Measurements from ENCODE around the gene GMFB. TPM values are rescaled to one million over a fixed set of nuclear protein-coding genes. Genes with fewer than 3 reads are reported as not detected.
A peak's percentile ranks its signal among the peaks of the same experiment; 100 is the strongest.

The GMFB gene
- total RNA-seq, 4 donors from 2014 or later, result 39.5 to 169 (median 45.7) TPM

DNA sequence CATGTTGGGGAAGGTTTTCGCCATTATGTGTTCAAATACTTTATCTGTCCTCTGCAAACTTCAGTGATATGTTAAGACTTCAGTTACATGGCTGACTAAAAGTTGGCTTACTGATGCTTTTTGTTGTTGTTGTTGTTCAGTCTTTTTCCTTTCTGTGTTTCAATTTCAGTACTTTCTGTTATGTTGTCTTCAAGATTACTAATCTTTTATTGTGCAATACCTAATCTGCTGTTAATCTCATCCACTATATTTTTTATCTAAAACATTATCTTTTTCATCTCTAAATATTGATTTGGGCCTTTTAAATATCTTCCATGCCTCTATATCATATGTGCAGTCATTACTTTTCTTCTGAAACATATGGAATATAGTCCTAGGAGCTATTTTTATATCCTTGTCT is 27.9 kb upstream of the GMFB start:
- Histone ChIP-seq H3K4me1 (peaks cover 0 to 5% of the 10 kb centered on the region in 2 donors), H3K27me3 (no peaks in the 10 kb centered on the region), H3K27ac (no peak overlapping the region), H3K36me3 (no peaks in the 10 kb centered on the region), H3K9me3 (peaks cover 0 to 10% of the 10 kb centered on the region in 2 donors), H3K4me3 (no peak overlapping the region)
- intact Hi-C loops (cut with DNase I; ENCODE audit: low total_unique reads), result no loop called here
- TF ChIP-seq POLR2A (IDR thresholded peaks at IDR 0.05) (no peak), CTCF (IDR thresholded peaks at IDR 0.05) (no peak)
- no peak for DNase-seq

DNA sequence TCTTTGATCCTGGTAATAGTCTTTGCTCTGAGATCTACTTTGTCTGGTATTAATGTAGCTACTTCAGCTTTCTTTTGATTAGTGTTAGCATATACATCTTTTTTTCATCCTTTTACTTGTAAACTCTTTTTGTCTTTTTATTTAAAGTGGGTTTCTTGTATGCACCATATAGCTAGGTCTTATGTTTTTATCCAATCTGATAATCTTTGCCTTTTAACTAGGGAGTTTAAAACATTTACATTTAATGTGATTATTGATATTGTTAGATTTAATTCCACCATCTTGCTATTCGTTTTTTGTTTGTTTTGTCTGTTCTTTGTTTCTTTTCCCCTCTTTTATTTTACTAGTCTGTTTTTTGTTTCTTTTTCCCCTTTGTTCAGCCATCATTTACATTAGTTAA is 26.9 kb upstream of the GMFB start:
- Histone ChIP-seq H3K9me3 (peaks cover 0 to 10% of the 10 kb centered on the region in 2 donors), H3K36me3 (no peaks in the 10 kb centered on the region), H3K4me1 (peaks cover 0 to 11% of the 10 kb centered on the region in 2 donors), H3K27ac (no peak overlapping the region), H3K4me3 (no peak overlapping the region), H3K27me3 (no peaks in the 10 kb centered on the region)
- TF ChIP-seq CTCF (IDR thresholded peaks at IDR 0.05) (no peak), POLR2A (IDR thresholded peaks at IDR 0.05) (no peak)
- intact Hi-C loops (cut with DNase I; ENCODE audit: low total_unique reads), result no loop called here
- DNase-seq, result no peak

DNA sequence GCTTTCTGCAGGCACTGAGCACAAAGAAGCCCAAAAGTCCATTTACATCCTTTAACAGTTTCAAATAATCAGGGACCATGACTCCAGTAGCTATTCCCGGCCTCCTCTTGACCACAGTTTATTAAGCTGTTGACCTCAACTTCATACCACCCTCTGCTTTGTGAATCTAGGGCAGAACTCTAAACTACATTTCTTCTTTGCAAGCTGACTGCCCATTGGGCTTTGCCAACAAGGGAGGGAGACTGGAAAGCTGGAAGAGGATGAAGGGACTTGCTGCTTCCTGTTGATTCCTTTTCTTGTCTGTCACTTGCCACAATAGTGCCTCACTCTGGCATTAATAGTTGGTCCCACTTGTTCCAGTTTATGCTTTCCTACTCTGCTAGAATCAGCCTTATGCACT is 23.6 kb upstream of the GMFB start:
- Histone ChIP-seq H3K27me3 (no peaks in the 10 kb centered on the region), H3K36me3 (no peaks in the 10 kb centered on the region), H3K4me3 (no peak overlapping the region), H3K9me3 (peaks cover 0 to 10% of the 10 kb centered on the region in 2 donors), H3K4me1 (peaks cover 0 to 12% of the 10 kb centered on the region in 2 donors), H3K27ac (no peak overlapping the region)
- no peak for DNase-seq
- TF ChIP-seq POLR2A (IDR thresholded peaks at IDR 0.05), result no peak
- TF ChIP-seq CTCF (IDR thresholded peaks at IDR 0.05), result no peak
- intact Hi-C loops (cut with DNase I; ENCODE audit: low total_unique reads), result no loop called here

DNA sequence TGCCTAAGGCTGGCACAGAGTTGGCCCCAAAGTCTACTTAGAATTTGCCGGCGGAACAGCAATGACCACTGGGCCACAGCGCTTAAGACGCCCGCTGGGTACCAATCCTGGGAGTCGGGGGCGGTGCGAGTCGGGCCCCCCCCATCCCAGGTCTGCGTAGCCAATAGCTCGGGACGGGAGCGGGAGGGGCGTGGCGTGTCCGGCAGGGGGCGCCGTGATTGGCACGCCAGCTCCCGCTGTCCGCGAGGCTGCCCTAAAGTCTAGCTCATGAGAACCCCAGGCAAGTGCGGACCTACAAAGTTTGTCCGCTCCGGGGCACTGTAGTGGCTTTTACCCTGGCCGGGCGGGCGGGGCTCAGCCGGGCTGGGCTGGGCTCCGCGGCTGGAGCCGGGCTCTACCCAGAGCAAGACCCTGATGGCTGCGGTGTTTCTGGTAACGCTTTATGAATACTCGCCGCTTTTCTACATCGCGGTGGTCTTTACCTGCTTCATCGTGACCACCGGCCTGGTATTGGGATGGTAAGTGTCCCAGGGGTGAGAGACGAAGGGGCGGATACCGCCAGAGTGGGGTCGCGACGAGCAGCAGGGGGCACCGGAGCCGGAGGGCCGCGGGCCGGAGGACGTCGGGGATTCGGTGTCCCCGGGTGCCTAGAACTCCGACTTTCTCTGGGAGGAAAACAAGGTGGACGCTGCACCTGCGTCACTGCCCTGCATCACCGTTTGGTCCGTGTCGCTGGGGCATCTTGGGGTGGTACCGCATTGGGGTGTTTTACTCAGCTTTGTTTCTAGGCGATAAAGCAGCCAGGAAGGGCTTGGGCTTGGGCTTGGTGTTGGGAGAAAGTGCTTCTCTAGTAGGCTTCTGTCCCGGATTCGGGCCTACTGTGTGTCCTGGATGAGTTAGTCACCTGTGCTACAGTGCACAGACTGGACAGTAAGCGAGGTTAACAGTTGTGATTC is 21.0 kb upstream of the GMFB start, which contains the start of gene CGRRF1:
TSS of gene CGRRF1 (plus strand) at position 361 of the 956 bp plus-strand sequence. CDS start at position 415, 54 bp downstream.
- intact Hi-C loops (cut with DNase I; ENCODE audit: low total_unique reads), result no loop called here
- Histone ChIP-seq H3K36me3 (no peaks in the 10 kb centered on the region), H3K27me3 (no peaks in the 10 kb centered on the region), H3K4me3 (peak within 1 kb of the TSS; percentile 77 to 93), H3K27ac (peak within 1 kb of the TSS; percentile 84 to 88), H3K9me3 (no peaks in the 10 kb centered on the region), H3K4me1 (peaks cover 0 to 12% of the 10 kb centered on the region in 2 donors)
- peak; percentile 98 for DNase-seq
- peak; percentile 57 to 90 (median 87) for TF ChIP-seq CTCF (IDR thresholded peaks at IDR 0.05)
- peak in 1 of 2 donors; percentile 69 for TF ChIP-seq POLR2A (IDR thresholded peaks at IDR 0.05)

- no peaks in the 10 kb centered on the region for H3K4me1 ChIP-seq
- no peak for TF ChIP-seq CTCF (IDR thresholded peaks at IDR 0.05)
- TF ChIP-seq POLR2A (IDR thresholded peaks at IDR 0.05), result no peak
- intact Hi-C loops (cut with DNase I; ENCODE audit: low total_unique reads), result no loop called here
- no peaks in the 10 kb centered on the region for H3K27me3 ChIP-seq
- H3K4me3 ChIP-seq, result no peak overlapping the region
- H3K27ac ChIP-seq, result no peak overlapping the region
- no peaks in the 10 kb centered on the region for H3K9me3 ChIP-seq
- DNase-seq, result no peak
- H3K36me3 ChIP-seq, result no peaks in the 10 kb centered on the region
Measured at GRCh38 chr14:54503486-54503885, 14.7 kb upstream of the GMFB start.
